Measurements from ENCODE around the gene OAT.
A peak's percentile ranks its signal among the peaks of the same experiment; 100 is the strongest.

Gene OAT

DNA sequence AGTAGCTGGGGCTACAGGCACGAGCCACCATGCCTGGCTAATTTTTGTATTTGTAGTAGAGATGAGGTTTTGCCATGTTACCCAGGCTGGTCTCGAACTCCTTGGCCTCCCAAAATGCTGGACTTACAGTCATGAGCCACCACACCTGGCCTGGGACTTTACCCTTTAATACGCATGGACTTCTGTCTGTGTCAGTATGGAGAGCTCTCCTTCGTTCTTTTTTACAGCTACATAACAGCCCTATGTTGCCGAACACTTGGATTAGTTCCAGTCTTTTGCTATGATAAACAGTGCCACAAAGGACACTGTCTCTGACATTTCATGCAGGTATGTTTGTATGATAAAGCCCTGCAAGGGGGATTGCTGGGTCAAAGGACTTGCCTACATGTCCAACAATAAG lies 10.9 kb upstream of the OAT start:
- DNase-seq (no peak), ATAC-seq (replicated peaks) (no peak)
- Mint-ChIP-seq H3K9me3 (no peaks in the 10 kb centered on the region), H3K4me1 (no peaks in the 10 kb centered on the region), H3K27ac (no peak overlapping the region), H3K4me3 (no peak overlapping the region), H3K27me3 (peaks cover 21 to 47% of the 10 kb centered on the region in 2 donors), H3K36me3 (no peaks in the 10 kb centered on the region)

DNA sequence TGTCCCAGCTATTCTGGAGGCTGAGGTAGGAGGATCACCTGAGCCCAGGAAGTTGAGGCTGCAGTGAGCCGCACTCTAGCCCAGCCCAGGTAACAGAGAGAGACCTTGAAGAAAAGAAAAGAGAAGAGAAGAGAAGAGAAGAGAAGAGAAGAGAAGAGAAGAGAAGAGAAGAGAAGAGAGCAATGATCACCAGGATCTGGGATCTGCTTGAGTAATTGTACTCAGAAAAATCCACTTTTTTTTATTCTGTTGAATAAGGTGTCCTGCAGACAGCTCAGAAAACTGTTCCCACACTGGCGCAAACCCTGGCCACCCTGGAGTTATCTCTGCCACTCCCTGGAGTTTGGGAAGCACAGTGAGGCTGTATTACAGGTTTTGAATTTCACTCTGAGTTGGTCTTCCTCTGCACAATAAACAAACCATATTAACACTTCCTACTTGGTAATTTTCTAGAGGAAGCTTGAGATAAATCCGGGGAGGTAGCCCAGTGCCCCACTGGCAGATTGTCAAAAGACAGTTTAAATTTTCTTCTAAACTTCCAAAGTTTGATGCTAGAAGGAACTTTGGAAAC lies 9.6 kb upstream of the OAT start:
- Mint-ChIP-seq H3K27me3 (peaks cover 27 to 59% of the 10 kb centered on the region in 2 donors), H3K27ac (no peak overlapping the region), H3K4me3 (no peak overlapping the region), H3K4me1 (no peaks in the 10 kb centered on the region), H3K9me3 (no peaks in the 10 kb centered on the region), H3K36me3 (no peaks in the 10 kb centered on the region)
- DNase-seq (no peak), ATAC-seq (replicated peaks) (no peak)

DNA sequence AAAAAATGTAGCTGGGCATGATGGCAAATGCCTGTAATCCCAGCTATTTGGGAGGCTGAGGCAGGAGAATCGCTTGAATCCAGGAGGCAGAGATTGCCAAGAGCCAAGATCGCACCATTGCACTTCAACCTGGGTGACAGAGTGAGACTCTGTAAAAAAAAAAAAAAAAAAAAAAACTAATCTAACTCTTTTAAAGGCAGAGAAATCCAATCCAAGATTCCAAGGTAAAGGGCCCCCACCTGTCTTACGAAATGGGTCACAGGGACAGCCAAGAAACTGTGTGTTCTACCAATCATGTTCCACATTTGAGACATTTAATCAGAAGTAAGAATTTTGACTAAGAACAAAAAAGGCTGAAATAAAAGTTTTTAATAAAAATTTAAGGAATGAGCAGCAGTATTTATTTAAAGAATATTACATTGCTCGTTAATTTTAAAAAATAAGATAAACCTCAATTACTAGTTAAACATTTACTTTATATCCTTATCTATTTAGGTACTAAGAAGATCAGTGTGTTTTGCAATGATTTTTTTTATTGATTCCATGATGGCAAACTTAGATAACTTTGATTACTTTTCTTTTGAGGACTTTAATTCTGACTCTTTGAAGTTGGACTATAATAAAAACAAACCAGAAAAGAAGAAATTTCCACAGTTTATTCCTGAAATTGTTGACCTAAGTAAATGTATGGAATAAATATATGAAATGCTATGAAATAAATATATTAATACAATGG lies 6.7 kb upstream of the OAT start:
- Mint-ChIP-seq H3K36me3 (no peaks in the 10 kb centered on the region), H3K4me1 (no peaks in the 10 kb centered on the region), H3K4me3 (no peak overlapping the region), H3K27ac (no peak overlapping the region), H3K9me3 (no peaks in the 10 kb centered on the region), H3K27me3 (peaks cover 33 to 55% of the 10 kb centered on the region in 2 donors)
- no peak for ATAC-seq (replicated peaks)
- DNase-seq, result no peak

DNA sequence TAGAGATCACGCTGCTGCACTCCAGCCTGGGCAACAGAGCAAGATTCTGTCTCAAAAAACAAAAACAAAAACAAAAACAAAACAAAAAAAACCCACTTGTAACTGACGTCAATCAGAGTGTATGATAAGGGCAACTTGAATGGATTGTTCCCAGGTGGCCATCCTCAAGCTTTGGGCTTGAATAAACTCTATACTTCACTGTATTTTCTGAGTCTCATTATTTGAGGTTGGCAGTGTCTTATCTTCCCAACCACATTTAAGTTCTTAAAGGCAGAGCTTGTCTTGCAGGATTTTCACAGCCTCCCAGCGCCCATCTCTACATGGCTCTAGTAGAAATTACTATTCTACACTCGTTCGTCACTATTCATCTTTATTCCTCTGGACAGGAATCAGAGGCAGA lies 5.1 kb upstream of the OAT start:
- Mint-ChIP-seq H3K36me3 (no peaks in the 10 kb centered on the region), H3K4me1 (peaks cover 3 to 6% of the 10 kb centered on the region in 2 donors), H3K27me3 (peaks cover 36 to 52% of the 10 kb centered on the region in 2 donors), H3K4me3 (no peak overlapping the region), H3K9me3 (no peaks in the 10 kb centered on the region), H3K27ac (no peak overlapping the region)
- DNase-seq, result no peak
- ATAC-seq (replicated peaks), result no peak

DNA sequence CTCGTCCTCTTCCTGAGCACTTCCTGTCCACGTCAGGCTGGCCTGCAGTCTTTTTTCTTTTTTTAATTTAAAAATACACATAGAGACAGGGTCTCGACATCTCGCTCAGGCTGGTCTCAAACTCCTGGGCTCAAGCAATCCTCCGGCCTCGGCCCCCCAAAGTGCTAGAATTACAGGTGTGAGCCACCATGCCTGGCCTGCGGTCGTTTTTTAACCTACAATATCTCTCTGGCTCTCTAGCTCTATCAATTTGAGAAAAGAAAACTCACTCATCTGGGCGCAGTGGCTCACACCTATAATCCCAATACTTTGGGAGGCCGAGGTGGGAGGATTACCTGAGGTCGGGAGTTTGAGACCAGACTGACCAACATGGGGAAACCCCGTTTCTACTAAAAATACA lies 4.0 kb upstream of the OAT start:
- Mint-ChIP-seq H3K4me1 (peaks cover 3 to 6% of the 10 kb centered on the region in 2 donors), H3K36me3 (no peaks in the 10 kb centered on the region), H3K9me3 (no peaks in the 10 kb centered on the region), H3K27me3 (peaks cover 33 to 49% of the 10 kb centered on the region in 2 donors), H3K27ac (no peak overlapping the region), H3K4me3 (no peak overlapping the region)
- ATAC-seq (replicated peaks), result no peak
- DNase-seq, result no peak

DNA sequence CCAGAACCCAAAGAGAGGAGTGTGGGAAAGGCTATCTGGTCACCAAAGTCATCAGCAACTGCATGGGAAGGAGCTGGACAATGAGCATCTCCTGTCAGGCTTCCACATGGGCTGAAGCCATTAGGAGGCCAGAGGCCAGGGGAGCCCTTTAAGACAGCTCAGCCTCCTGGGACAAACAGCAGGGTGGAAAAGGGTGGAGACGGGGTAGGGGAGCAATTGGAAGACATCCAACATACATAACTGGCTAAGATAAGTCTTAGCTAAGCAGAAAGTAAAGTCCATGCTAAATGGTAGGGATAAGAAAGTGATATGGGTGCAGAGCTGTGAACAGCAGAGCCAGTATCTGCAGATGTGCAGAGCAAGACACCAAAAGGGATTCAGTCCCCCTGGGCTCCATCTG lies 1.5 kb upstream of the OAT start:
- H3K9me3 Mint-ChIP-seq, result no peaks in the 10 kb centered on the region
- DNase-seq (no peak), ATAC-seq (replicated peaks) (no peak)
- no peak overlapping the region for H3K27ac Mint-ChIP-seq
- peaks cover 3 to 6% of the 10 kb centered on the region in 2 donors for H3K4me1 Mint-ChIP-seq
- no peak overlapping the region for H3K4me3 Mint-ChIP-seq
- H3K27me3 Mint-ChIP-seq, result peaks cover 21 to 36% of the 10 kb centered on the region in 2 donors
- H3K36me3 Mint-ChIP-seq, result no peaks in the 10 kb centered on the region

DNA sequence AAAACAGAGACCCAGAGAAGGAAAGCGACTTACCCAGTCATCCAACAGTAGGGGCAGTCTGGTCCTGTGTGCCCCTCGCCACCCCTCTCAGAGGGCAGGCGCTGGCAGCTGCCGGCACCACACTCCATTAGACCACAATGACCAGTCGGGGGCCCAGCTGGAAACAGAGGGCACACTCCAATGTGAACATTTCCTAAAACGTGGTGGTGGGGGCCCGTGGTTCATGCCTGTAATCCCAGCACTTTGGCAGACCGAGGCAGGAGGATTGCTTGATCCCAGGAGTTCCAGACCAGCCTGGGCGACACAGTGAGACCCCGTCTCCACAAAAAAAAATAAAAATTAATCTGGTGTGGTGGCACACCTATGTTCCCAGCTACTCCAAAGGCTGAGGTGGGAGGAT lies 912 bp upstream of the OAT start:
- H3K27ac Mint-ChIP-seq, result peak overlapping the region; percentile 31
- H3K9me3 Mint-ChIP-seq, result no peaks in the 10 kb centered on the region
- DNase-seq, result no peak
- ATAC-seq (replicated peaks), result no peak
- peaks cover 21 to 31% of the 10 kb centered on the region in 2 donors for H3K27me3 Mint-ChIP-seq
- no peaks in the 10 kb centered on the region for H3K36me3 Mint-ChIP-seq
- H3K4me1 Mint-ChIP-seq, result peaks cover 3 to 6% of the 10 kb centered on the region in 2 donors
- peak overlapping the region; percentile 82 to 85 for H3K4me3 Mint-ChIP-seq

DNA sequence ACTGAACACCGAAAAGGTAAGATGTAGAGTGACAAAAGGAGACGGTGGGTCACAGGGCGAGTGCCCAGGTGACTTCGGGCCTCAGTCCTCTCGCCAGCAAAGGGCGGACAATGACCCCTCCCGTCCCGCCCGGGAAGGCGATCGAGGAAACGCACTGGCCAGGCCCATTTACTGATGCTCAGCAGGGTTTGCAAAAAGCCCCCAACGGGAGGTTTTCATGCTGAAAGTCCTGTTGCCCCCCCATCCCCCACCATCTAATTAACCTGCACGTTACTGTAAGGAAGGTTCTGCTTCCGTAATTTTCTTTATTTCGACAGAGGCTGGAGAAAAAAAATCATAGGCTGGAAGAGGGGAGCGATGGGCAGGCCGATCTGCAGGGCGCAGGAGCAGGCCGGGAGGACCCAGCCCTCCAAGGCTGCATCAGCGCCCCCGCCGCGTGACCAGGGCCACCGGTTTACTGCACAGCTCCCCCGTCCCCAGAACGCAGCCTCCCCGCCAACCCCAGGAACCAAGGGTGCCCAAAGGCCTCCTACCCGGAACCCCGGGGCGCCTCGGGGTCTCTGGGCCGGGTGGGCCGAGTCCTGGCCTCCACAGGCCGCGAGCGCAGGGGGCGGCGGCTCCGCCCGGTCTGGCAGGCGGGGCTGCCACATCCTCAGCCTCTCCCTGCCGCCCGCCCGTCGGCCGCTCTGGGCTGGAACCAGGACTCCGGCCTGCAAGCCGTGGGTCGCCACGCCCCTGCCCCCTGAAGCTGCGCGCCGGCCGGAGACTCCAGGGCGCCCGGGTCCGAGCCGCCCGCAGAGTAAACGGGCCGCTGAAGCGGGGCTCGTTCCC lies 613 bp downstream of the OAT start:
- Mint-ChIP-seq H3K27me3 (peaks cover 14 to 19% of the 10 kb centered on the region in 2 donors), H3K27ac (peak overlapping the region; percentile 75), H3K4me1 (peaks cover 3 to 6% of the 10 kb centered on the region in 2 donors), H3K36me3 (no peaks in the 10 kb centered on the region), H3K4me3 (peak overlapping the region; percentile 82 to 85), H3K9me3 (no peaks in the 10 kb centered on the region)
- peak; percentile 32 for DNase-seq
- ATAC-seq (replicated peaks), result peak; percentile 52 to 60

DNA sequence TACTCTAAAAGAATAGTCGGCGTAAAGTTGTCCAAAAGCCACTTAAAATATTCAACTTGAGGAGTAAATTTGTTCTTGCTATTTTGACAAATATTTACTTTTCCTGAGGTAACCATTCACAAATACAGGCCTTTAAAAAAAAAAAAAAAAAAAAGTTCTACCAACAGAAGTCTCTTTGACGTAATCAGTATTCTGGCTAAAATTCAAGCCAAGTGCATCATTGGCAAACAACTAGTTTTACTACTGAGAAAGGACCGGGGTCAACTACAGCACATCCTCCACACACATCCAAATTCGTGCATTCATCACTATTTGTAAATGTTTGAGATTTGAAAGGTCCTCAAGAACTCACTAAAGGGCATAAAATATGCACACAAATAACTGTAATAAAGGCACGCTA lies 2.0 kb downstream of the OAT start:
- peaks cover 3 to 6% of the 10 kb centered on the region in 2 donors for H3K4me1 Mint-ChIP-seq
- no peaks in the 10 kb centered on the region for H3K9me3 Mint-ChIP-seq

DNA sequence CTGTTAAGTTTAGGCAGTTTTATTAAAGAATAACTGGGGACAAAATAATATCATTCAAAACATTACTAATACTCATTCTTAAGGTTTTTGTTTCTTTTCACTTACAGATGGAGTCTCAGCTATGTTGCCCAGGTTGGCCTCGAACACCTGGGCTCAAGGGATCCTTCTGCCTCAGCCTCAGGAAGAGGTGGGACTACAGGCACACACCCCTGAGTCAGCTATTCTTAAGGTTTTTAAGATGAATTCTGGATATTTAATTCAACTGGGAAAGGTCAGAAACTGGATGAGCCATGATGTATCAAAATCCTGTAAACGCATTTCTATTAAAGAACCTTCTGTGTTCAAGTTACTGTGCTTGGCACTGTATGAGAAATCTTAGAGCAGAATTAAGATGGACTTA lies 3.5 kb downstream of the OAT start:
- DNase-seq, result no peak
- ATAC-seq (replicated peaks), result no peak
- Mint-ChIP-seq H3K27me3 (peaks cover 4 to 6% of the 10 kb centered on the region in 2 donors), H3K27ac (no peak overlapping the region), H3K36me3 (peaks cover 10 to 11% of the 10 kb centered on the region in 2 donors), H3K4me1 (peaks cover 3 to 6% of the 10 kb centered on the region in 2 donors), H3K9me3 (no peaks in the 10 kb centered on the region), H3K4me3 (no peak overlapping the region)

More for the DNA sequence above, 2.0 kb downstream of the OAT start:
- Mint-ChIP-seq H3K4me3 (no peak overlapping the region), H3K27me3 (peaks cover 6 to 9% of the 10 kb centered on the region in 2 donors), H3K27ac (no peak overlapping the region), H3K36me3 (peaks cover 0 to 2% of the 10 kb centered on the region in 2 donors)
- no peak for DNase-seq
- ATAC-seq (replicated peaks), result no peak

DNA sequence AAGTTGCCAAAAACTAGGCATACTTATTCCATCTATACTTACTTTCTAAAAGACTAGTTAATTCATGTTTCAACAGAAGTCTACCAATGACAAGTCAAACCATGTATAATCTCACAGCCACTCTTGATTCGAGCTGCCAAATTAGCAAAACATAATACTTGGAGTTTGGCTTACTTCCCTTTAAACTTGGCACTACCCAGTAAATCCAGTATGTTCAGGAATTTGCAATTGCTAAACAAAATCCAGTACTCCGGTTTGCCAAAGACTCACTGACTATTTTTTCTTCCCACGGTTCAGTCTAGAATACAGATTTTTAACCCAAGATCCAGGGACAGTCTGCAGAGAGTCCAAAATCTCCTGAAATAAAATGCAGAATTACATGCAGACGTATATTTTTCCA lies 4.6 kb downstream of the OAT start:
- H3K27me3 Mint-ChIP-seq, result peaks cover 0 to under 1% of the 10 kb centered on the region in 2 donors

DNA sequence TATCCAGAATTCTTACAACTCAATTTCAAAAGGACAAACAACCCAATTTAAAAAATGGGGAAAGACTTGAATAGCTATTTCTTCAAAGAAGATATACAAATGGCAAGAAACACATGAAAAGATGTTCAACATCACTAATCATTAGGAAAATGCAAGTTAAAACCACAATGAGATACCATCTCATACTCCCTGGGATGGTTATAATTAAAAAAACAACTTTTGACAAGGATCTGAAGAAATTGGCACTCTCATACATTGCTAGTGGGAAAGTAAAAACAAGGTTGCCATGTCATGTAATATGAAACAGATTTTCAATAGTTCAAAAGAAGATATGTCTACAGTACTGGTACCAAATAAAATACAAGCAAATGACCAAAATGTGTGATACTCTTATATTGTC lies 9.0 kb downstream of the OAT start:
- peaks cover 21 to 30% of the 10 kb centered on the region in 2 donors for H3K36me3 Mint-ChIP-seq
- no peaks in the 10 kb centered on the region for H3K27me3 Mint-ChIP-seq
- H3K27ac Mint-ChIP-seq, result no peak overlapping the region

More for the DNA sequence above, 4.6 kb downstream of the OAT start:
- H3K36me3 Mint-ChIP-seq, result peaks cover 17 to 18% of the 10 kb centered on the region in 2 donors
- ATAC-seq (replicated peaks), result no peak
- no peak overlapping the region for H3K4me3 Mint-ChIP-seq
- no peaks in the 10 kb centered on the region for H3K9me3 Mint-ChIP-seq
- peaks cover 0 to under 1% of the 10 kb centered on the region in 2 donors for H3K4me1 Mint-ChIP-seq
- no peak for DNase-seq
- no peak overlapping the region for H3K27ac Mint-ChIP-seq

DNA sequence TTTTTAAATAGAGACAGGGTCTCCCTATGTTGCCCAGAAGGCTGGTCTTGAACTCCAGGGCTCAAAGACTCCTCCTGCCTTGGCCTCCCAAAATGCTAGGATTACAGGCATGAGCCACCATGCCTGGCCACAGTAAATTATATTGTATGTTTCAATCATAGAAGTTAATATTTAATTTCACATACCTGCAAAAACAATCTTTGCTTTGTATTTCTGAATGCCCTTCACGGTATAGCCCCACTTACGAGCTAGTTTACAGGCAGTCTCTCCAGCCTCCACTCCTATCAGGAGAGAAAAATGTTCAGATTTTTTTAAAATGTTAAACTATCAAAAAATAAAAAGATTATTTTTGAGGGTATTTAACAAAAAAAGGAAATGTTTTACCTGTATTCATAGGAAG lies 10.4 kb downstream of the OAT start:
- H3K27me3 Mint-ChIP-seq, result no peaks in the 10 kb centered on the region
- H3K27ac Mint-ChIP-seq, result no peak overlapping the region
- H3K9me3 Mint-ChIP-seq, result peaks cover 0 to 2% of the 10 kb centered on the region in 2 donors
- ATAC-seq (replicated peaks) (no peak), DNase-seq (no peak)
- H3K4me3 Mint-ChIP-seq, result no peak overlapping the region
- peaks cover 26 to 36% of the 10 kb centered on the region in 2 donors for H3K36me3 Mint-ChIP-seq
- peaks cover 5 to 6% of the 10 kb centered on the region in 2 donors for H3K4me1 Mint-ChIP-seq

More for the DNA sequence above, 9.0 kb downstream of the OAT start:
- no peaks in the 10 kb centered on the region for H3K9me3 Mint-ChIP-seq
- ATAC-seq (replicated peaks) (no peak), DNase-seq (no peak)
- H3K4me1 Mint-ChIP-seq, result no peaks in the 10 kb centered on the region
- H3K4me3 Mint-ChIP-seq, result no peak overlapping the region

DNA sequence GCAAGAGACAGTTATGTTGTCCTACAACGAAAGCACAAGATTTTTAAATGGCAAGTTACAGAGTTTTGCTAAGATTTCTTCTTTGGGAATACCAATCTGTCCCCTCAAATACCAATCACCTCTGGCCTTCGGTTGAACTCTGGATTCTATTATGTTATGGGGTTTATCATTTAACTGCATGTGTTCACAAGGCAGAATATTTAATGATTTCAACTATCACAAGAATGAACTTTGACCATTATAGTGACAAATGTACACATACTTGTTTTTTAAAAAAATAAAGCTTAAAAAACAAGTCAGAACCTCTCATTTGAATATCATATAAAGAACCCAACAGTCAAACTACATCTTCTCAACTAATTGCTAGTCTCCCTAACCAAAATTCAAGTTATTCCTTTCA lies 11.3 kb downstream of the OAT start:
- ATAC-seq (replicated peaks) (no peak), DNase-seq (no peak)
- Mint-ChIP-seq H3K4me1 (peaks cover 8 to 9% of the 10 kb centered on the region in 2 donors), H3K36me3 (peaks cover 26 to 37% of the 10 kb centered on the region in 2 donors), H3K4me3 (no peak overlapping the region), H3K27ac (no peak overlapping the region), H3K27me3 (no peaks in the 10 kb centered on the region), H3K9me3 (peaks cover 0 to 2% of the 10 kb centered on the region in 2 donors)
